ENCODE data around the gene INTS13.
"Not testable (repeated sequence)": the region's sequence is repeated elsewhere in the genome, so short reads cannot be mapped to it uniquely, and the experiment has no call there.

The INTS13 gene

DNA sequence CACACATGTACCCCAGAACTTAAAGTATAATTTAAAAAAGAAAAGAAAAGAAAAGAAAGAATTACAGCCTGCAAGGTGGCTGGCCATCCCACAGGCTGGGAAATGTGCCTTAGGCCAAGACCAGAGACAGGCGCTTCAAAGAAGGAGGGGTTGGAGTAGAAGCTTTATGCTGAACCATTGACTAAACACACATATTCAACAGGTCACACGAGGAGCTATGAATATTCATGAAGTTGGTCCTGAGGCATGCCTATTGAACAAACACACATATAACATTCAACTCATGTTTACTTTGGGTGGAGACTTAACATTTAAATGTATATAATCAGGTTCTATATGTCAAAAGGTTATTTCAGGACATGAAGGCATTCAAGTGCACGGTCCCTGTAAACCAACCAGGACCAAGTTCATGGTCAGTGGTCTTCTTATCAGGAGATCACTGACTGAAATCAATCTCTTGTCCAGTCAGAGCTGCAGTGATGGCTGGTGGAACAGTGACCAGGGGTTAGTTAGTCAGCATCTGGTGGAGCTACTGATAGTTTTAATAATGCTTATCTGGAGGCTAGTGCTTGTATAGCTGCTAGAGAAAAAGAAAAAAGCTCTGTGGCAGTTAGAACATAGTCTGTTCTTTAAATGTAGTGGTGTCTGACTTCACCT lies 69.2 kb downstream of the INTS13 start:
- DNase-seq = no peak

DNA sequence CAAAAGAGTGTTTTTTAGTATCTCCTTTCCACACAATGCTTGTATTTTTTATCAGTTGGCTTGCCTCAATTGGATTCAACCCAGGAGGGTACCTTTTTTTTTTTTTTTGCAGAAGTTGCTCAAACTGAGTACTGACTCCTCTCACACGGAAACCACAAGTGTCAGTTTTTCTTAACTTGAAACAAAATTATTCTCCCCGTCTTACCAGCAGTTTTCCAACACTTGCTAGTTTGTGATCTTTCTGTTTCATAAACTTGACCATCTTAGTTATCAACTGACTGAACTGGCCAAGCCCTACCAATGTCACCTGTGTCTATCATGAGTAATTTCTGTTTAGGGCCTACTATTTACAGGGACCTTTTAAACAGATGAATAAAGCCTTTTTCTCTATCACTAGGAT lies 70.7 kb downstream of the INTS13 start:
- no peak for DNase-seq

DNA sequence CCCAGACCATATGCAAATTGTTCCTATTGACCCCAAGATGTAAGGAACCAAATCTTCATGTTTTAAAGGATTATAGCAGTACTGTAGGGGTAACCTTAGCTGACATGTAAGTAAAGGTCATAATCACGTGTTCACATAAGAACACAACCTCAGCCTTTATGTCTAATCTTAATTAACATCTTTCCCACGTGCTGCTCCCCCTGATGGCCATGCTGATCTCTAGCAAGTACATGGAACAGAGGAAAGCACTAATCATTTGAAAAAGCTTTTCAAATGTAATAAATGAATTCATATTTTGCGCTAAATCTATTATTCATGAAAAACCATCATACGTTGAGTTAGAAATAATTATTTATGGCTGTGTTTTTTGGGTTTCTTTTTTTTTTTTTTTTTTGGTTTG lies 74.3 kb downstream of the INTS13 start:
- no peak for DNase-seq

DNA sequence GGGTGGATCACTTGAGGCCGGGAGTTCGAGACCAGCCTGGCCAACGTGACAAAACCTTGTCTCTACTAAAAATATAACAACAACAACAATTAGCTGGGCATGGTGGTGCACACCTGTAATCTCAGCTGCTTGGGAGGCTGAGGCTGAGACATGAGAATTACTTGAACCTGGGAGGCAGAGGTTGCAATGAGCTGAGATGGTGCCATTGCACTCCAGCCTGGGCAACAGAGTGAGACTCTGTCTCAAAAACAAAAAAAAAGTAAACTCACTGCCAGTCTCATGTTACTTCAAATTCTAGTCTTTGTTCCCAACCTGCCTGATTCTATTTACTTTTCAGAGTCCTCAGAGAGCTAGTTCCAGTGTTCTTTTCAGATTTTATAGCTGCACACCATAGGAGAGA lies 75.0 kb downstream of the INTS13 start:
- not testable (repeated sequence) for DNase-seq

DNA sequence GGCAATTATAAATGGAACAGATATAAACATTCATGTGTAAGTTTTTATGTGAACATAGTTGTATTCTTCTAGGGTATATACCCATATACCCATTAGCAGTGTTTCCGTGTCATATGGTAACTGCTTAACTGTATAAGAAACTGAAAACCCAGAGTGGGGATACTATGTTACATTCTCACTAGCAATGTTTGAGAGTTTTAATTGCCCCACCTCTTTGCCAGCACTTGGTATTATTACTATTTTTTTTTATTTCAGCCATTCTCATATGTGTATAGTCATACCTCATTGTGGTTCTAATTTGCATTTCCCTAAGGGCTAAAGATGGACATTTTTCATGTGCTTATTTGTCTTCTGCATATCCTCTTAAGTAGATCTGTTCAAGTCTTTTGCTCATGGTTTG lies 76.1 kb downstream of the INTS13 start:
- DNase-seq = no peak

DNA sequence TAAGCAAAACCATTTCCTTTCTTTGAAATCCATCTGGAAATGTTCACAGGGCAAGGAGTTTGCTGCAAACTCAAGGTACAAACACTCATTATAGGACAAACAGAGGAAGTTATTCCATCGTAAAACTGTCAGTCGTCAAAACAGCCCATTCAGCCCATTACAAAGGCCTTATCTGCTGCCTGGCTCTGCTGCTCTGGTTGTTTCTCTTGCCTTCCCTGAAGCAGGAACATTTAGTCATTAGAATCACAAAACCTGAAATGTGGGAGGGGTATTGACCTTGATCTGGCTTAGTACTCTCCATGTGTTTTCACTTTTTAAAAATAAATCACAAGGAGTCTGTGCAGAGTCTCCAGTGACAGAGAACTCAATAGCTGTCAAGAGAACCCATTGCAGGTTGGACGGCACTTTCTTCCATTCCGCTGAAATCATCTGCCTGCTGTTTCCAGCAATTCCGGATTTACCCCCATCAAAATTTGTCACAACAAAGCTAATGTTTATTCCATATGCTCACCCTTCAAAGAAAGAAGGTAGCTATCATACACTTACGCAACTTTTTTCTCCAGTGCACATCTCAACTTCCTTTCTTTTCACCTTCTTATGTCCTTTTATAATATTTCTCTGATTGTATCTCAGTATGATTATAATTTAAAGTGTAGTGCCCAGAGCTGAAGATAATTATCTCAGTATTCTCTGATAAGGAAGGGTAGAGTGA lies 80.2 kb downstream of the INTS13 start:
- no peak for DNase-seq

DNA sequence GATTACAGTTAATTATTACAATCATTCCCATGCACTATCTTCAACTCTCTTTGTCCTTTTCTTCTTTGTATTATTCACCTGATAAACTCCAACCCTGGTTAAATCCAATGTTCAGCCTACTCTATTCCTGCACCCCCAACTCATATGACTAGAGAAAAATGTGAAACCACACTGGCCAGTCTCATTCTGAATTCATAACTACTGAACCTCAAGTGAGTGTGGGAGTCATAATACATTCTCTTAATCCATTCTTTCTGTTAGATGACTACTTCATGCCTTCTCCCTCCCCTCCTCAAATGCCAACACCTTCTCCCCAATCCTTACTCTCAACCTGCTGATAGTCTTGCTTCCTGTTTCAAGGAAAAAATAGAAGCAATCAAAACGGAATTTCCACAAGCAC lies 82.4 kb downstream of the INTS13 start:
- no peak for DNase-seq
